Trophoblast cell (in vitro differentiated cells and primary cell): ENCODE results near the gene SLC38A9.

ENCODE experiments used
- DNase-seq, 2 donors: peaks; one replicate each; pipeline ENCODE4 v3.0.0-alpha.2; 2016
- H2AFZ ChIP-seq: 2 replicates; pipeline ENCODE4 v1.6.1; 2013; ENCODE audit warnings: low read length, moderate library complexity, mild to moderate bottlenecking; ENCODE audit not compliant: insufficient read depth, poor library complexity
- H2AK5ac ChIP-seq: 2 replicates; pipeline ENCODE4 v1.6.1; 2013; ENCODE audit warnings: mild to moderate bottlenecking, low read length
- H2BK120ac ChIP-seq: 2 replicates; pipeline ENCODE4 v1.6.1; 2013; ENCODE audit warnings: low read length, mild to moderate bottlenecking, moderate library complexity; ENCODE audit not compliant: insufficient read depth, poor library complexity
- H2BK12ac ChIP-seq: 2 replicates; pipeline ENCODE4 v1.6.1; 2013; ENCODE audit warnings: mild to moderate bottlenecking, low read length, moderate library complexity
- H2BK5ac ChIP-seq: 2 replicates; pipeline ENCODE4 v1.6.1; 2013; ENCODE audit warnings: low read length, low read depth, moderate library complexity, mild to moderate bottlenecking; ENCODE audit not compliant: poor library complexity
- H3K14ac ChIP-seq: 2 replicates; pipeline ENCODE4 v1.6.1; 2013; ENCODE audit warnings: mild to moderate bottlenecking, low read length
- H3K18ac ChIP-seq: 2 replicates; pipeline ENCODE4 v1.6.1; 2013; ENCODE audit warnings: mild to moderate bottlenecking, low read length
- H3K23ac ChIP-seq: 2 replicates; pipeline ENCODE4 v1.6.1; 2013; ENCODE audit warnings: low read length
- H3K27ac ChIP-seq: 2 replicates; pipeline ENCODE4 v1.5.1; 2013; ENCODE audit warnings: low read depth, mild to moderate bottlenecking, inconsistent platforms, low read length, moderate library complexity
- H3K27me3 ChIP-seq: 2 replicates; pipeline ENCODE4 v1.6.1; 2013; ENCODE audit warnings: inconsistent platforms, mild to moderate bottlenecking, low read length, moderate library complexity; ENCODE audit not compliant: insufficient read depth
- H3K36me3 ChIP-seq, 2 experiments: 1 replicate in 1 of 2; 2 replicates in 1 of 2; pipeline ENCODE4 v1.6.1; 2013; ENCODE audit warnings: low read length in 2 of 2, mild to moderate bottlenecking in 2 of 2, moderate library complexity in 1 of 2; ENCODE audit not compliant: insufficient read depth in 2 of 2, control insufficient read depth in 1 of 2
- H3K4ac ChIP-seq: 2 replicates; pipeline ENCODE4 v1.6.1; 2013; ENCODE audit warnings: low read depth, mild to moderate bottlenecking, low read length, moderate library complexity
- H3K4me1 ChIP-seq, 2 experiments: 1 replicate in 1 of 2; 2 replicates in 1 of 2; pipeline ENCODE4 v1.6.1; 2013; ENCODE audit warnings: low read length in 2 of 2, mild to moderate bottlenecking in 2 of 2, moderate library complexity in 1 of 2; ENCODE audit not compliant: insufficient read depth in 2 of 2, control insufficient read depth in 1 of 2
- H3K4me2 ChIP-seq: 2 replicates; pipeline ENCODE4 v1.6.1; 2013; ENCODE audit warnings: inconsistent platforms, mild to moderate bottlenecking, low read length, moderate library complexity
- H3K4me3 ChIP-seq: 2 replicates; pipeline ENCODE4 v1.5.1; 2013; ENCODE audit warnings: mild to moderate bottlenecking, low read depth, low read length, inconsistent platforms
- H3K79me1 ChIP-seq: one replicate; pipeline ENCODE4 v1.6.1; 2013; ENCODE audit warnings: low read length
- H3K79me2 ChIP-seq: 2 replicates; pipeline ENCODE4 v1.6.1; 2013; ENCODE audit warnings: low read length, mild to moderate bottlenecking; ENCODE audit not compliant: control insufficient read depth, insufficient read depth, poor library complexity
- H3K9ac ChIP-seq: 2 replicates; pipeline ENCODE4 v1.6.1; 2013; ENCODE audit warnings: mild to moderate bottlenecking, low read length
- H3K9me3 ChIP-seq: 2 replicates; pipeline ENCODE4 v1.6.1; 2013; ENCODE audit warnings: low read depth, mild to moderate bottlenecking, control low read depth, inconsistent platforms, low read length; ENCODE audit not compliant: insufficient read depth
- H4K12ac ChIP-seq: 2 replicates; pipeline ENCODE4 v1.6.1; 2013; ENCODE audit warnings: low read depth, mild to moderate bottlenecking, low read length, moderate library complexity
- H4K8ac ChIP-seq: 2 replicates; pipeline ENCODE4 v1.6.1; 2013; ENCODE audit warnings: low read depth, mild to moderate bottlenecking, low read length, moderate library complexity
- H4K91ac ChIP-seq: one replicate; pipeline ENCODE4 v1.6.1; 2013; ENCODE audit warnings: low read depth, mild to moderate bottlenecking, low read length, moderate library complexity
- WGBS: extraction: QIAGEN DNeasy Blood & Tissue Kit; methylation state at CpG from one replicate; pipeline ENCODE4 v1.1.7; 2013; ENCODE audit warnings: missing lambda C conversion rate; ENCODE audit not compliant: insufficient read length, insufficient coverage; ENCODE audit errors: extremely low coverage; 5-methylcytosine and 5-hydroxymethylcytosine counted together

The SLC38A9 gene

GRCh38 chr5:55682071-55682470 lies 30.1 kb downstream of the SLC38A9 start:
- no peak overlapping the region for H3K4me3 ChIP-seq
- no peak overlapping the region for H2AFZ ChIP-seq
- H4K8ac ChIP-seq = no peak overlapping the region
- H4K12ac ChIP-seq = no peak overlapping the region
- no peak for DNase-seq
- WGBS = no CpG with 5 or more reads among the region's 1 CpG
- peaks cover 0 to 1% of the 10 kb centered on the region in 2 experiments for H3K36me3 ChIP-seq
- H3K4me2 ChIP-seq = no peak overlapping the region
- H3K27ac ChIP-seq = no peak overlapping the region
- H3K27me3 ChIP-seq = no peaks in the 10 kb centered on the region
- no peak overlapping the region for H2AK5ac ChIP-seq
- no peak overlapping the region for H3K23ac ChIP-seq
- H3K9ac ChIP-seq = no peak overlapping the region
- no peaks in the 10 kb centered on the region for H3K9me3 ChIP-seq
- H3K18ac ChIP-seq = no peak overlapping the region
- H3K4me1 ChIP-seq = peaks cover 6 to 7% of the 10 kb centered on the region in 2 experiments
- H3K4ac ChIP-seq = no peak overlapping the region
- H3K79me1 ChIP-seq = peaks cover 10% of the 10 kb centered on the region
- no peak overlapping the region for H2BK5ac ChIP-seq
- no peak overlapping the region for H4K91ac ChIP-seq
- no peak overlapping the region for H3K14ac ChIP-seq
- no peak overlapping the region for H2BK12ac ChIP-seq
- H3K79me2 ChIP-seq = peaks cover 3% of the 10 kb centered on the region
- H2BK120ac ChIP-seq = no peak overlapping the region

GRCh38 chr5:55681301-55681700 lies 30.8 kb downstream of the SLC38A9 start:
- Histone ChIP-seq H3K23ac (no peak overlapping the region), H3K4me1 (peaks cover 6 to 7% of the 10 kb centered on the region in 2 experiments), H3K14ac (no peak overlapping the region), H3K79me1 (peaks cover 10% of the 10 kb centered on the region), H3K9me3 (no peaks in the 10 kb centered on the region), H3K4ac (no peak overlapping the region), H4K91ac (peak overlapping the region; percentile 19), H4K12ac (no peak overlapping the region), H2BK5ac (no peak overlapping the region), H3K18ac (no peak overlapping the region), H3K79me2 (peaks cover 3% of the 10 kb centered on the region), H3K27ac (no peak overlapping the region), H2BK12ac (no peak overlapping the region), H4K8ac (no peak overlapping the region), H2BK120ac (no peak overlapping the region), H3K4me3 (no peak overlapping the region), H3K27me3 (no peaks in the 10 kb centered on the region), H3K4me2 (no peak overlapping the region), H2AK5ac (no peak overlapping the region), H3K36me3 (peaks cover 0 to 1% of the 10 kb centered on the region in 2 experiments), H3K9ac (no peak overlapping the region), H2AFZ (no peak overlapping the region)
- DNase-seq = no peak
- no CpG with 5 or more reads among the region's 1 CpG for WGBS

GRCh38 chr5:55680353-55680752 lies 31.8 kb downstream of the SLC38A9 start:
- peaks cover 12% of the 10 kb centered on the region for H3K79me1 ChIP-seq

GRCh38 chr5:55679556-55679955 lies 32.6 kb downstream of the SLC38A9 start:
- no peak overlapping the region for H2BK120ac ChIP-seq
- no peak overlapping the region for H3K9ac ChIP-seq
- H3K79me2 ChIP-seq = peaks cover 3% of the 10 kb centered on the region
- peaks cover 6 to 7% of the 10 kb centered on the region in 2 experiments for H3K4me1 ChIP-seq
- H4K8ac ChIP-seq = no peak overlapping the region
- DNase-seq = no peak
- H3K9me3 ChIP-seq = no peaks in the 10 kb centered on the region
- H2BK5ac ChIP-seq = no peak overlapping the region
- H2AK5ac ChIP-seq = no peak overlapping the region
- H2BK12ac ChIP-seq = no peak overlapping the region
- H3K23ac ChIP-seq = no peak overlapping the region
- peaks cover 12% of the 10 kb centered on the region for H3K79me1 ChIP-seq
- peaks cover 0 to 1% of the 10 kb centered on the region in 2 experiments for H3K36me3 ChIP-seq
- H4K91ac ChIP-seq = no peak overlapping the region
- H2AFZ ChIP-seq = no peak overlapping the region
- H3K18ac ChIP-seq = no peak overlapping the region
- no peak overlapping the region for H3K14ac ChIP-seq
- no peak overlapping the region for H3K4ac ChIP-seq
- no peak overlapping the region for H3K4me2 ChIP-seq
- no peak overlapping the region for H3K27ac ChIP-seq
- no peaks in the 10 kb centered on the region for H3K27me3 ChIP-seq
- no peak overlapping the region for H4K12ac ChIP-seq
- WGBS = no CpG with 5 or more reads among the region's 1 CpG
- H3K4me3 ChIP-seq = no peak overlapping the region

More at GRCh38 chr5:55680353-55680752, 31.8 kb downstream of the SLC38A9 start:
- Histone ChIP-seq H3K27me3 (no peaks in the 10 kb centered on the region), H2AK5ac (no peak overlapping the region), H3K4me1 (peaks cover 6 to 7% of the 10 kb centered on the region in 2 experiments), H2BK12ac (no peak overlapping the region), H3K36me3 (peaks cover 0 to 1% of the 10 kb centered on the region in 2 experiments), H3K18ac (no peak overlapping the region), H2BK5ac (no peak overlapping the region), H3K4me2 (no peak overlapping the region), H3K14ac (no peak overlapping the region), H4K8ac (peak overlapping the region; percentile 5), H3K4me3 (no peak overlapping the region), H4K91ac (peak overlapping the region; percentile 41), H3K27ac (no peak overlapping the region), H4K12ac (no peak overlapping the region), H3K23ac (no peak overlapping the region), H2AFZ (no peak overlapping the region), H3K9me3 (no peaks in the 10 kb centered on the region), H3K4ac (no peak overlapping the region), H3K79me2 (peaks cover 3% of the 10 kb centered on the region), H2BK120ac (no peak overlapping the region), H3K9ac (peak overlapping the region; percentile 12)
- no peak for DNase-seq
- WGBS = no CpG with 5 or more reads among the region's 2 CpGs
